HG02588 (cell line): ENCODE measurements around the gene PNMA8A.
"Not testable (repeated sequence)": the region's sequence is repeated elsewhere in the genome, so short reads cannot be mapped to it uniquely, and the experiment has no call there.

Experiments
- ATAC-seq: cut with Tn5 transposase; IDR thresholded peaks from one replicate; pipeline ENCODE4 v1.9.1; 2021; ENCODE audit warnings: mild to moderate bottlenecking, moderate library complexity; ENCODE audit not compliant: unreplicated experiment

Gene PNMA8A

DNA sequence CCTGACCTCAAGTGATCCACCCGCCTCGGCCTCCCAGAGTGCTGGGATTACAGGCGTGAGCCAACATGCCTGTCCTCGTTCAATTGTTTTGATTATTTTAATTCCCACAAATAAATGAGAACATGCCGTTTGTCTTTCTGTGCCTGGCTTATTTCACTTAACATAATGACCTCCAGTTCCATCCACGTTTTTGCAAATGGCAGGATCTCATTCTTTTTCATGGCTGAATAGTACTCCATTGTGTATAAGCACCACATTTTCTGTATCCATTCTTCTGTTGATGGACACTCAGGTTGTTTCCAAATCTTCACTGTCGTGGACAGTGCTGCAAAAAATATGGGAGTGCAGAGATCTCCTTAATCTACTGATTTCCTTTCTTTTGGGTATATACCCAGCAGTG, 37.9 kb downstream of the PNMA8A start:
- ATAC-seq: not testable (repeated sequence)

DNA sequence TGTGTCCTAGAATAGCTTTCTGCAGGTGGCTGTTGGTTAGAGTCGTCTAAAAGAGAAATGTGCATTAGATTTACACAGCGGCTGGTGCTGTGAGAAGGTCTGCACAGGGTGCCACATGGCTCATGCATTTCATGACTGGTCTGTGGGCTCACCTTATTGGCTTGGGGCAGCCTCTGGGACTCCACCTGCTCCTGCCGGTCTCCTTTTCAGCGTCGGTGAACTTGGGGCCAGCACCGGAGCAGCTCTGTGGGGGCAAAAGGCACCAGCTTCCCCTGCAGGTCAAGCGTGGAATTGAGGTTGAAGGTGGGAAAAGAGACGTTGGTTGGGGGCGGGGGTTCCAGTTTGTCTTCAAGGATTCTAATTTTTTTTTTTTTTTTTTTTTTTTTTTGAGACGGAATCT, 39.5 kb downstream of the PNMA8A start:
- no peak for ATAC-seq

DNA sequence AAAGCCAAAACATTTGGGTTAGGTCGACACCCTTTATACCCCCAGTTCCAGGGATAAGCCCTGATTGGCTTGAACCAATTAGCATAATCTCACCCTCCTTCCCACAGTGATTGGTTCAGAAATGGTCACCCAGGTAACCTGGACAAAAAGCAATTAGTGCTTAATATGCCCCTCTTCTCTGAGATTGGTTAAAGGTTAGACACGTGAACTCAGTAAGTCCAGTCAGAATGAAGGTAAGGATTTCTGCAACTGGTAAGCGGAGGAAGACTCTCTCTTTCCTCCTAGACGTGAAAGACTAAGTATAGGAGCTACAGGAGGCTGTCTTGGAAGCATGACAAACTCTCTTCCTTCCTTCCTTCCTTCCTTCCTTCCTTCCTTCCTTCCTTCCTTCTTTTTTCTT, 41.4 kb downstream of the PNMA8A start:
- no peak for ATAC-seq

DNA sequence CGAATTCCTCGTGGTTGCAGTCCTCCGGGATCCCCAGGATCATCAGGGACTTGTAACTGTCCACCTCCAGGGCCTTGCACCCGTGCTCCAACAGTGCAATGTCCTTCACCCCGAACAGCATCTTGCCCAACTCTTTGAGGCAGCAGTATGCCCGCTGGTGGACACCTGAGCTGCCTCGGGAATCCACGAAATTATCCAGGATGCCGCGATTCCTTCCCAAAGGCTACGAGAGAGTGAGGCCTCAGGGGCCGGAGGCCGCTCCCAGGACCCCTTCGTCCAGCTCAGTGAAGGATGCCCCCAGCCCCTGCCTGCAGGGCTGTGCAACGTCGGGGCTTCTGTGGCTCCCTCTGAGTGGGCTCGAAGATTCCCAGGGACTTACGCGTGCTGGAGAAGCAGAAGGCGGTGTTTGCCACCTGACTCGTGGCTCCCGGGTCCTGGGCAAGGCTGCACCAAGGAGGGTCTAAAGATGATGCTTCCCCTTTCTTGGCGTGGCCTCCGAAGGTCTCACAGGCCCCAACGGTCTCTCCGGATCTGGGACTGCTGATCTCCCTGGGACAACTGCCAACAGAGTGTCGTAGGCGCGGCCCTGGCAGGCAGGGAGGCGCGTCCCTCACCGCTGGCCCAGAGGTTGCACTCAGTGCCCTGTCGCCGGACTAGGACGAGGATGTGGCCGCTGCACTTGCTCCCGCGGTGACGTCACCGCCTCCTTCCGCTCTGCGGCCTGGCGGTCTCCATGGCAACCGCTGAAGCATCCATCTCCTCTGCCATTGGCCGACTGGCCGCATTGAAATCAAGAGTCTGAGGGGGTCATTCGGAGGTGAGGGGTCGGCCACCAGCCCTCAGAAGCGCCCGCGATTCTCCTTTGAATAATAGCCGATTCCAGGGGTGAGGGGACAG, 42.9 kb downstream of the PNMA8A start, which contains the start of gene PNMA8C:
PNMA8C (minus strand) TSS at position 698 of the 897 bp plus-strand sequence; CDS start at position 121, 577 bp downstream.
- ATAC-seq: no peak

DNA sequence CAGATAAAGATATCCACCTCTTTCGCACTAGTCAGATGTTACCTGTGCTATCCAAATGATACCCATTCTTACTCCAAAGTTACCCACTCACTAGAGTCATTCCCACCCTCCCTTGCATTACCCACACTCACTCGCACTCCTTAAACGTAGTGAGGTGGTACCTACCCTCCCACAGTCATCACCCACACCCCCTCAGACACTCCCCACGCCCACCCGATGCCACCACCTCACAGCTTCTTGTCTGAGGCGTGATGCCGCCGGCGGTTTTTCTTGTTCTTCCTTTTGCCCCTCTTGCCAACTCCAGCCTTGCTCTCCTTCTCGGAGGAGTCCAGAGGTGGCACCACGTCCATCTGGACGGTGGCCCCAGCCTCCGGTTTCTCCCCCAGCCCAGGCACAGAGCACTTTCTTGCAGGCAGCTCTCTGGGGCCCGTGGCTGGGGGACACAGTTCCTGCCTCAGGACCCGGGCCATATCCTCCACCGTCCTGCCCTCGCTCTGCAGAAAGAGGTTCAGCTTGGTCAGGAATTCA, 43.8 kb downstream of the PNMA8A start:
- no peak for ATAC-seq

DNA sequence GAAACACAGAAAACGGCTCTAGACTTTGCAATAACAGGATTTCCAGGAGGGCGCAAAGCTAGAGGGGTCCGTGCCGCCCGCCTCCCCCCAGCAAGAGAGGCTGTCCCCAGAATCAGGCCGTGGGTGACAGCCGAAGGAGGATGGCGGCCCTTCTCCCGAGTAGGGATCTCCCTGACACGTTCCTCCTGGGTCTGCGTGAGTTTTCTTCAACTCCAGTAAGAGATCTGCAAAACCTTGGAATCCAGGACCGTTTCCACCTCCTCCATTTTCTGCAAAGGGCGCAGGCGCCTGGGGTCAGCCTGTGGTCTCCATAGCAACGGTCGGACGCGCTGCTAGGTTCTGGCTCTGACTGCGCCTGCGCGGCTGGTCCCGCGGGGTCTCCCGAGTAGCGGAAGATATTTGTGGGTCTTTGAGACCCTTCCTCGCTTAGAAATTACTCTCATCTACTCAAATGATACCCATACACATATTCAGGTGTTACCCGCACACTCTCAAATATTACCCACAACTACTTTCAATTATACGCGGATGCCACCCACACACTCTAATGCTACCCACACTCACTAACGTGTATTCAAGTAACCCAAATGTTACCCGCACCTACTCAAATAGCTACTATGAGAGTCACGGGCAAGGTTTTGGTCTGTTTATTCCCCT, 44.7 kb downstream of the PNMA8A start:
- no peak for ATAC-seq

DNA sequence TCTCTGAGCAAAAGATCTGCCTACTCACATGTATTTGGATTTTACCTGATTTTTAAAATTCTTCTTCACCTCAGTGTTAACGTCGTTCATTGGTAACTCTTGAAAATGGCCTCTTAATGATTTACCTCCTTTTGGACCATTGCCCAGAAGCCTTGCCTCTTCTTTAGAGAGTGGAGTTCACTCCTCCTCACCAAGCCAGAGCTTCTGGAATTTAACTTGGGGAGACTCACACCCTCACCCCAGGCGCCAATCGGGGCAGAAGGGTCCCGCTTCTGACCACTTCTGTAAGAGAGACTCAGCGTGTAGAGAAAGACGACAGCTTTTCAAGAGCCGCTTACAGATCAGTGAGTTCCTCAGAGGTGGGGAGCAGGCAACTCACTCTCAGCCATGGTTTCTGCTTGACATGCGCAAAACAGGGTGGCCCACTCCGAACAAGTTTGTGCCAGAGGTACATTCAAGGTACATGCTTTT, 45.3 kb downstream of the PNMA8A start:
- ATAC-seq: no peak

DNA sequence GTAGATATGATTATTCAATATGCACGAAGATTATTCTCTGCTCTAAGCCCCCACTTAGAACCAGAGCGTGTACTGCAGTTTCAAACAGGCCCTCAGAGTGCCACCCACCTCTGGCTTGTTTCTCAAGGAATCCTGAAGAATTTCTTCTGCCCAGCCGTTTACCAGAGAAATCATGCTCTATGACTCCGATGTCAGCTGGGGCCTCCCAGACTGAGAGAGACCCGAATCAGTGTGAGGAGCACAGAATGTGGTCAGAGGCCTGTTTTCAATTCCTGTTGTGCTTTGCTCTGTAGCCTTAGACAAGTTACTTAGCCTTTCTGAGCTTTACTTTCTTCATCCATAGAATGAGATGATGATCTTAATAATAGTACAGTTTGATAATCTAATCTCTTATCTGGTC, 48.2 kb downstream of the PNMA8A start:
- ATAC-seq: no peak

DNA sequence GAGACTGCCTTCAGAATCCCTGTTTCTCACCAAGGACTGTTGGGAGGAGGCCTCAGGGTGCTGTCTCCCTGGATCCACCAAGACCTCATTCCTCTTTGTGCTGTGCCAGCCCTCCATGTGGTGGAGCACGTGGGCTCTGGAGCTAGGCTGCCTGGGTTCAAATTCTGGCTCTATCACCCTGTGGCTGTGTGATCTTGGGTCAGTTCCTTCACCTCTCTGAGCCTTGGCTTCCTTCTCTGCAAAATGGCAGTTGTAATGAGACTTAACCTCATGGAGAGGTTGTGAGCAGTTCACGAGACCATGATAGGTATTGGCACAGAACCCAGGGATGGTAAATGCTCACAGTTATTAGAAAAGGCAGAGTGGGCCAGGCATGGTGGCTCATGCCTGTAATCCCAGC, 49.0 kb downstream of the PNMA8A start:
- ATAC-seq: no peak

DNA sequence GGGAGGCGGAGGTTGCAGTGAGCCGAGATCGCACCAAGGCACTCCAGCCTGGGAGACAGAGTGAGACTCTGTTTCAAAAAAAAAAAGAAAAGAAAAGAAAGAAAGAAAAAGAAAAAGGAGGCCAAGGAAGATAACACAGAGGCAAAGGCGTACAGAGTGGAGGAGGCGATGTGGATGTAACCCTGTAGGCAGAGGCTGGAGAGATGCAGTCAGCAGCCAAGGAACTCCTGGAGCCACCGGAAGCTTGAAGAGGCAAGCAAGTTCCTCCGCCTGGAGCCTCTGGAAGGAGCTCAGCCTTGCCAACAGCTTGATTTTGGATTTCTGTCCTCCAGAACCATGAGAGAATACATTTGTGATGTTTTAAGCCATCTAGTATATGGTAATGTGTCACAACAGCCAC, 51.3 kb downstream of the PNMA8A start:
- no peak for ATAC-seq
